RWPE2 (cell line): Measurements from ENCODE around the gene PSENEN.

Experiments
- ATAC-seq: fragments of 200-7000 bp; cut with Tn5 transposase; 3 replicates; pipeline ENCODE4 v1.9.1; 2021; ENCODE audit warnings: low read depth
- DNase-seq: peaks from one replicate; pipeline ENCODE4 v3.0.0-alpha.2; 2020; ENCODE audit warnings: low spot score
- H3K27ac ChIP-seq: fragments of 450-650 bp; 2 replicates; pipeline ENCODE4 v1.5.1; 2017; ENCODE audit warnings: mild to moderate bottlenecking; ENCODE audit not compliant: poor library complexity, severe bottlenecking
- H3K27me3 ChIP-seq: fragments of 250-450 bp; sonication (Bioruptor Pico); 2 replicates; pipeline ENCODE4 v1.5.1; 2021; ENCODE audit warnings: mild to moderate bottlenecking, moderate library complexity; ENCODE audit not compliant: insufficient read depth, poor library complexity, severe bottlenecking
- H3K36me3 ChIP-seq: fragments of 250-450 bp; sonication (Bioruptor Pico); 2 replicates; pipeline ENCODE4 v1.5.1; 2020; ENCODE audit warnings: low read depth, mild to moderate bottlenecking, moderate library complexity
- H3K4me1 ChIP-seq: fragments of 250-450 bp; sonication (Bioruptor Pico); 2 replicates; pipeline ENCODE4 v1.5.1; 2021; ENCODE audit warnings: mild to moderate bottlenecking, moderate library complexity; ENCODE audit not compliant: insufficient read depth, poor library complexity, severe bottlenecking
- H3K4me3 ChIP-seq: fragments of 250-450 bp; sonication (Bioruptor Pico); 2 replicates; pipeline ENCODE4 v1.5.1; 2021; ENCODE audit warnings: mild to moderate bottlenecking, moderate library complexity; ENCODE audit not compliant: severe bottlenecking
- H3K9me3 ChIP-seq: fragments of 250-450 bp; sonication (Bioruptor Pico); 2 replicates; pipeline ENCODE4 v1.5.1; 2021; ENCODE audit warnings: mild to moderate bottlenecking, moderate library complexity; ENCODE audit not compliant: severe bottlenecking
- TF ChIP-seq, protein P1 (sequence below): fragments of 450-650 bp; IDR thresholded peaks from one replicate; pipeline ENCODE4 v1.5.1; 2017; ENCODE audit warnings: mild to moderate bottlenecking, moderate library complexity; ENCODE audit not compliant: poor library complexity, severe bottlenecking

PSENEN gene

DNA sequence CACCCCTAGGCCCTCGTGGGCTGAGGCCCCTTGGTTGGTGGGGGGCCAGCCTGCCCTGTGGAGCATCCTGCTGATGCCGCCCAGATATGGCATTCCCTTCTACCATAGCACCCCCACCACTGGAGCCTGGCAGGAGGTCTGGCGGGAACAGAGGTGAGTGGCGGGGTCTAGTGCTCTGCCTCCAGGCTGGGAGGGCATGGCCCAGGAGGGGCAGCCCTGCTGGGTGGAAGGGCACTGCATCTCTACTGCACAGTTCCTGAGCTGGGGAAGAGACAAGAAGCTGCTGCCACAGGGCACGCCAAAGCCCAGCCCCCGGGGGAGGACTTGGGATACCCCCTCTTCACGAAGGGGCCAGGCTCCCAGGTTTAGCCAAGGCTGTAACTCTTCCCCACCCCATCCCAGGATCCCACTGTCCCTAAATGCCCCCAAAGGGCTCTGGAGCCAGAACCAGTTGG lies 30.1 kb upstream of the PSENEN start:
- DNase-seq (no peak), ATAC-seq (no peak)
- no peaks in the 10 kb centered on the region for H3K4me1 ChIP-seq
- peak overlapping the region; percentile 73 for H3K4me3 ChIP-seq
- H3K36me3 ChIP-seq, result peaks cover 10% of the 10 kb centered on the region
- no peaks in the 10 kb centered on the region for H3K27me3 ChIP-seq
- TF ChIP-seq, protein P1, sequence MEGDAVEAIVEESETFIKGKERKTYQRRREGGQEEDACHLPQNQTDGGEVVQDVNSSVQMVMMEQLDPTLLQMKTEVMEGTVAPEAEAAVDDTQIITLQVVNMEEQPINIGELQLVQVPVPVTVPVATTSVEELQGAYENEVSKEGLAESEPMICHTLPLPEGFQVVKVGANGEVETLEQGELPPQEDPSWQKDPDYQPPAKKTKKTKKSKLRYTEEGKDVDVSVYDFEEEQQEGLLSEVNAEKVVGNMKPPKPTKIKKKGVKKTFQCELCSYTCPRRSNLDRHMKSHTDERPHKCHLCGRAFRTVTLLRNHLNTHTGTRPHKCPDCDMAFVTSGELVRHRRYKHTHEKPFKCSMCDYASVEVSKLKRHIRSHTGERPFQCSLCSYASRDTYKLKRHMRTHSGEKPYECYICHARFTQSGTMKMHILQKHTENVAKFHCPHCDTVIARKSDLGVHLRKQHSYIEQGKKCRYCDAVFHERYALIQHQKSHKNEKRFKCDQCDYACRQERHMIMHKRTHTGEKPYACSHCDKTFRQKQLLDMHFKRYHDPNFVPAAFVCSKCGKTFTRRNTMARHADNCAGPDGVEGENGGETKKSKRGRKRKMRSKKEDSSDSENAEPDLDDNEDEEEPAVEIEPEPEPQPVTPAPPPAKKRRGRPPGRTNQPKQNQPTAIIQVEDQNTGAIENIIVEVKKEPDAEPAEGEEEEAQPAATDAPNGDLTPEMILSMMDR, result no peak
- H3K9me3 ChIP-seq, result no peaks in the 10 kb centered on the region
- no peak overlapping the region for H3K27ac ChIP-seq

DNA sequence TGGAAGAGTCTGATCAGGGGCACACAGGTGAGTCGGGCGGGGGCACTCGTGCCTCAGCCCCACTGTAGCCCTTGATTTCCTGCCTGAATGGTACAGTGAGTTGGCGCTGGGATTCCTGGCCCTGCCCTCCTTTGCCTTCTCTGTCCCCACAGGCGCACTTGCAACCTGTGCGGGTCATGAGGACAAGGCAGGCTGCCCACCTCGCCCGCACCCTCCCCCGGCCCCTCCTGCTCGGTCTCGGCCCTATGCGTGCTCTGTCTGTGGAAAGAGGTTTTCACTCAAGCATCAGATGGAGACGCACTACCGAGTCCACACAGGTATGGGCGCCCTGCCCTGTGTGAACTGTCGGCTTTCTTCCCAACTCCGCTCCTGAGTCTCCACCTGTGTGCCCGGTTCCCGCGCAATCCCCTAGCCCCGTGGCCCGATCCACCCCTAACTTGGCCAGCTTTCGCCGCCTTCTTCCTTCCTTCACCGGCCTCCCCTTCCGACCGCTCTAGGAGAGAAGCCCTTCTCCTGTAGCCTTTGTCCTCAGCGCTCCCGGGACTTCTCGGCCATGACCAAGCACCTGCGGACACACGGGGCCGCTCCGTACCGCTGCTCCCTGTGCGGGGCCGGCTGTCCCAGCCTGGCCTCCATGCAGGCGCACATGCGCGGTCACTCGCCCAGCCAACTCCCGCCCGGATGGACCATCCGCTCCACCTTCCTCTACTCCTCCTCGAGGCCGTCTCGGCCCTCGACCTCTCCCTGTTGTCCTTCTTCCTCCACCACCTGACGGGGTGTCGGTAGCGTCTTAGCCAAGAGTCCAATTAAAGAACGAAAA lies 29.3 kb upstream of the PSENEN start:
- Histone ChIP-seq H3K27ac (peak overlapping the region; percentile 83), H3K27me3 (no peaks in the 10 kb centered on the region), H3K9me3 (no peaks in the 10 kb centered on the region), H3K36me3 (peaks cover 11% of the 10 kb centered on the region), H3K4me1 (no peaks in the 10 kb centered on the region), H3K4me3 (peak overlapping the region; percentile 73)
- peak; percentile 30 for ATAC-seq
- TF ChIP-seq, protein P1, result no peak
- DNase-seq, result peak; percentile 62

DNA sequence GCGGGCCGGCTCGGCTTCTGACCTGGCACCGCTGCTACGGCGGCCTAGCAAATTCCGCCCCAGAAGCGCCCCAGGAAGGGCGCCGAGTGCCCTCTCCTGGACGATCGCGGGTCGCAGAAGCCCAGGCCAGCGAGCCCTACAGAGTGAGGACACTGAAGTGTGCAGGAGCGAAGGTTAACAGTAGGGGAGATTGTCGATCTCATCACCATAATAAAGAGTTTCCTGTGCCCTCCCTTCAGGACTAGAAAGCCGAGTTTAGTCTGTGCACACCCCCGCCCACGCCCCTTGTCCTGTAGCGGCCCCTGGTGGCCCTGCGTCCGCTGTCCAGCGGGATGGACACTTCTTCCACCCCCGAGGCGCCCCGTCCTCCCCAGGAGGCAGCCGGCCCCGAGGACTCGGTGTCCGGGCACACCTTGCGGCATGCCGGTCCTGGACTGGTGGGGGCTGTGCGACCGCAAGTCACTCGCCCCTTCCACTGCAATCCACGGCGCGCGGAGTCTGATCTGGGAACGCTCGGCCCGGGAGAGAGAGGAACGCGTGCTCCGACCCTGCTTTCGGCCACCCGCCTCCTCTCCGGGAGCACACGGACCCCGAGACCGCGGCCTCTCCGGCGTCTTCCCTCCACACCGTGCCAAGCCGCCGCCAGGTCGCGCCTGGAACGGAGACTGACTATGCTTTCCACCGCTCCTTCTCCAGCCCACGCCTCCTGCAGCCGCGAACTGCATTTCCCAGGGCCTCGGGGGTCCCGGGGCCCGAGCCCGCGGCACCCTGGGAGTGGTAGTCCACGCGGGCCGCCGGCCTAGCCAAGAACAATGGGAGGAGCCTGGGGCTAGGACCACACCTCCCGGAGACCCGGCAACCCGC lies 28.4 kb upstream of the PSENEN start:
- H3K27ac ChIP-seq, result peak overlapping the region; percentile 83
- peak overlapping the region; percentile 73 for H3K4me3 ChIP-seq
- ATAC-seq, result peak; percentile 82
- H3K36me3 ChIP-seq, result peaks cover 17% of the 10 kb centered on the region
- H3K4me1 ChIP-seq, result no peaks in the 10 kb centered on the region
- H3K9me3 ChIP-seq, result no peaks in the 10 kb centered on the region
- TF ChIP-seq, protein P1, result peak; percentile 98
- DNase-seq, result peak; percentile 84
- no peaks in the 10 kb centered on the region for H3K27me3 ChIP-seq

- ATAC-seq (peak; percentile 67), DNase-seq (peak; percentile 97)
- H3K4me3 ChIP-seq, result peak within 1 kb of the TSS; percentile 73
- peak within 1 kb of the TSS; percentile 83 for H3K27ac ChIP-seq
- TF ChIP-seq, protein P1, result no peak
- H3K36me3 ChIP-seq, result peaks cover 24% of the 10 kb centered on the region
- no peaks in the 10 kb centered on the region for H3K4me1 ChIP-seq
- H3K9me3 ChIP-seq, result no peaks in the 10 kb centered on the region
- no peaks in the 10 kb centered on the region for H3K27me3 ChIP-seq
Measured at GRCh38 chr19:35717665-35718344, 27.6 kb upstream of the PSENEN start, which contains the start of gene KMT2B. TSS of gene KMT2B (plus strand) at chr19:35718003. CDS start at chr19:35718019, 16 bp downstream.
